Neuronal stem cell (in vitro differentiated cells): ENCODE measurements around the gene PDPR.
"Not testable (repeated sequence)": the region's sequence is repeated elsewhere in the genome, so short reads cannot be mapped to it uniquely, and the experiment has no call there.

Experiments used
- DNase-seq: peaks from one replicate; pipeline ENCODE4 v3.0.0-alpha.2; 2013; ENCODE audit warnings: low spot score
- H2AFZ ChIP-seq: one replicate; pipeline ENCODE4 v1.6.1; 2013; ENCODE audit warnings: mild to moderate bottlenecking, low read length, inconsistent platforms
- H2AK5ac ChIP-seq: 2 replicates; pipeline ENCODE4 v1.6.1; 2013; ENCODE audit warnings: low read depth, mild to moderate bottlenecking, inconsistent platforms, low read length, moderate library complexity, mixed read lengths
- H2BK120ac ChIP-seq: 2 replicates; pipeline ENCODE4 v1.6.1; 2013; ENCODE audit warnings: low read depth, mild to moderate bottlenecking, inconsistent platforms, low read length, moderate library complexity, mixed read lengths
- H2BK12ac ChIP-seq: one replicate; pipeline ENCODE4 v1.6.1; 2013; ENCODE audit warnings: low read length, inconsistent platforms
- H2BK15ac ChIP-seq: 2 replicates; pipeline ENCODE4 v1.6.1; 2013; ENCODE audit warnings: mild to moderate bottlenecking, low read length, inconsistent platforms, mixed read lengths
- H2BK5ac ChIP-seq: one replicate; pipeline ENCODE4 v1.6.1; 2013; ENCODE audit warnings: inconsistent platforms, mild to moderate bottlenecking, low read length, moderate library complexity
- H3K14ac ChIP-seq: one replicate; pipeline ENCODE4 v1.6.1; 2013; ENCODE audit warnings: low read length, inconsistent platforms
- H3K18ac ChIP-seq: 2 replicates; pipeline ENCODE4 v1.6.1; 2013; ENCODE audit warnings: low read length, inconsistent platforms
- H3K23ac ChIP-seq: 2 replicates; pipeline ENCODE4 v1.6.1; 2013; ENCODE audit warnings: low read depth, mild to moderate bottlenecking, mixed read lengths, low read length, inconsistent platforms; ENCODE audit not compliant: poor library complexity
- H3K27ac ChIP-seq: replicated peaks from 3 replicates; pipeline ENCODE4 v1.5.1; 2013; ENCODE audit warnings: low read length, inconsistent platforms
- H3K27me3 ChIP-seq, 3 experiments: 2 replicates each; pipeline ENCODE4 v1.6.1; 2013; ENCODE audit warnings: low read length in 3 of 3, mild to moderate bottlenecking in 2 of 3, inconsistent platforms in 1 of 3, low read depth in 1 of 3, mixed read lengths in 1 of 3, moderate library complexity in 1 of 3; ENCODE audit not compliant: control insufficient read depth in 3 of 3, insufficient read depth in 3 of 3
- H3K36me3 ChIP-seq, 2 donors: replicated peaks in 1 of 2; 2 replicates each; pipeline ENCODE4 v1.6.1; 2013; ENCODE audit warnings: low read length in 2 of 2; ENCODE audit not compliant: control insufficient read depth in 2 of 2, insufficient read depth in 2 of 2
- H3K4ac ChIP-seq: 2 replicates; pipeline ENCODE4 v1.6.1; 2013; ENCODE audit warnings: inconsistent platforms, mild to moderate bottlenecking, low read length, moderate library complexity
- H3K4me1 ChIP-seq, 2 donors: 1 replicate in 1 of 2; 2 replicates in 1 of 2; pipeline ENCODE4 v1.6.1; 2013; ENCODE audit warnings: low read length in 2 of 2, low read depth in 1 of 2; ENCODE audit not compliant: control insufficient read depth in 2 of 2, insufficient read depth in 1 of 2
- H3K4me2 ChIP-seq: one replicate; pipeline ENCODE4 v1.6.1; 2013; ENCODE audit warnings: mild to moderate bottlenecking, low read length, inconsistent platforms; ENCODE audit not compliant: insufficient read depth, poor library complexity, severe bottlenecking
- H3K4me3 ChIP-seq, 2 donors: 2 replicates each; pipeline ENCODE4 v1.5.1; 2013; ENCODE audit warnings: low read length in 2 of 2, mild to moderate bottlenecking in 2 of 2, inconsistent platforms in 1 of 2, moderate library complexity in 1 of 2
- H3K79me1 ChIP-seq: one replicate; pipeline ENCODE4 v1.6.1; 2013; ENCODE audit warnings: low read depth, mild to moderate bottlenecking, inconsistent platforms, low read length, moderate library complexity
- H3K9ac ChIP-seq: one replicate; pipeline ENCODE4 v1.6.1; 2013; ENCODE audit warnings: mild to moderate bottlenecking, low read depth, low read length, inconsistent platforms; ENCODE audit not compliant: poor library complexity
- H3K9me3 ChIP-seq, 2 donors: replicated peaks in 1 of 2; 2 replicates each; pipeline versions ENCODE3 to v1.6.1; 2013; ENCODE audit warnings: low read length in 2 of 2, mild to moderate bottlenecking in 2 of 2, inconsistent platforms in 1 of 2, low read depth in 1 of 2, mixed read lengths in 1 of 2, moderate library complexity in 1 of 2; ENCODE audit not compliant: control insufficient read depth in 2 of 2, insufficient read depth in 1 of 2
- H4K8ac ChIP-seq: one replicate; pipeline ENCODE4 v1.6.1; 2013; ENCODE audit warnings: low read depth, mild to moderate bottlenecking, inconsistent platforms, low read length, moderate library complexity
- H4K91ac ChIP-seq: one replicate; pipeline ENCODE4 v1.6.1; 2013; ENCODE audit warnings: low read length, low read depth, mild to moderate bottlenecking, inconsistent platforms; ENCODE audit not compliant: poor library complexity
- WGBS, 2 donors: extraction: QIAGEN DNeasy Blood & Tissue Kit; methylation state at CpG; one replicate each; pipeline ENCODE4 v1.1.7; 2013; ENCODE audit warnings: missing lambda C conversion rate in 2 of 2, mixed read lengths in 1 of 2; ENCODE audit not compliant: insufficient read length in 2 of 2, insufficient replicate concordance in 1 of 2; ENCODE audit errors: extremely low coverage in 2 of 2; 5-methylcytosine and 5-hydroxymethylcytosine counted together

Gene PDPR

DNA sequence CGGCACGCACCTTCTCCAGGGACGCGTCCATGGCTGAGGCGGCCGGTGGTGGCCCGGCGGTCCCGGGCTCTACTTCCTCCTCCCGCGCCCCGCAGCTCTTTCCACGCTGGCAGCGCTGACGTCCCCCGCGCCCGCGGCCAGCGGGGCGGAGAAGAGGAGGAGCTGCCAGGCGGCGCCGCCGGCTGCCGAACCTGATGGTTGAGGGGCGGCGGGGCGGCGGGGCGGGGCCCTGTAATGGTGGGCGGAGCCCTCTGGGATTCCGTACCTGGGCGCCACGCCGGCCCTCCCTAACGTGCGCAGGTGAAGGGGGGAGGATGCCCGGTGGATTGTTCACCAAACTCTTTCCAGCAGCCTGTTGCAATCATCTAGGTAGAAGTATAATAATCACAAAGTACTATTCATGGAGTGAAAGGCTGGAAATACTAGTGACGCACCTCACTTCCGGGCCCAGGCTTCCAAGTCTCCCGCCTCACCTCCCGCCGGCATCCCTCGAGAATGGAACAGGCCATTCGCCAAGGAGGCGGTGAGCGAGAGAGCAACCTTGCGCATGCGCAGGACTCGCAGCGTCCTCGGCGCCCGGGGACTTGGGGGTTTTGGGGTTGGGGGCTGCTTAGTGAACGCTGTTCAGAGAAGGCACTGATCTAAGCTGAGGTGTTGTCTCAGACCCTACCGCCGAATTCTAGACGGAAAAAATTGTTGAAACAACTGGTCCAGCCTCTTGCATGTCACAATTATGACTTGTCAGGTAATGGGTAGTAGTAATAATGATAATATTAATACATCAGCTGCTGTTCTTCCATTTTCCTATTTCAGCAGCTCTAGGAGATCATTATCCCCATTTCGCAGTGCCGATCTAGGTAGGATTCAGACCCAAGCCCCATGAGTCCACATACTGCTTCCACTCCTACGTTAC, 48.1 kb upstream of the PDPR start:
- H4K8ac ChIP-seq, H3K27ac ChIP-seq, H4K91ac ChIP-seq, H2BK5ac ChIP-seq, H3K18ac ChIP-seq, H3K79me1 ChIP-seq, H3K9me3 ChIP-seq, H2BK15ac ChIP-seq, H2BK120ac ChIP-seq, H3K27me3 ChIP-seq, H3K4ac ChIP-seq, H2BK12ac ChIP-seq, H3K36me3 ChIP-seq, H3K23ac ChIP-seq, H3K4me1 ChIP-seq, H2AK5ac ChIP-seq, H3K14ac ChIP-seq: not testable (repeated sequence)
- Histone ChIP-seq H3K4me2 (peak overlapping the region; percentile 73), H3K9ac (peak overlapping the region; percentile 44), H3K4me3 (peak overlapping the region; percentile 60 to 94), H2AFZ (peak overlapping the region; percentile 90)
- no CpG with 5 or more reads among the region's 62 CpGs for WGBS, 2 donors
- peak; percentile 83 for DNase-seq

DNA sequence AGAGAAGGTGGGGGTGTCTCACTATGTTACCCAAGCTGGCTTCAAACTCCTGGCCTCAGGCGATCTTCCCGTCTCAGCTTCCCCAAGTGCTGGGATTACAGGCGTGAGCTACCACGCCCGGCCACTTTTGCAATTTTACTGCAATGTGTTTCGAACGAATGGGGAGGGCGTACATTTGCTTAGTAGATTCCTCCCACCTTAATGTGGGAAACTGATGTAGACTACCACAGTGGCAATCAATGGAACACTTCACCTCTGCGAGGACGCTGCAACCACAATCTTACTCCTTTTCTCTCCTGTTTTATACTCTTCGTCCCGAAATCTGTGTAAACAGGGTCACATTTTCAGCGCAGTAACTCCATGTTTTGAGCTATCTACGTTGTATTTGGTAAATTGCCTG, 47.4 kb upstream of the PDPR start:
- not testable (repeated sequence) for H3K36me3 ChIP-seq, H3K4me1 ChIP-seq, H3K27me3 ChIP-seq, H2BK15ac ChIP-seq, H2AK5ac ChIP-seq, H2AFZ ChIP-seq, H3K4ac ChIP-seq, H3K27ac ChIP-seq, H4K91ac ChIP-seq, H3K18ac ChIP-seq, H3K4me3 ChIP-seq, H2BK12ac ChIP-seq, H2BK120ac ChIP-seq, H3K4me2 ChIP-seq, H3K9ac ChIP-seq, H3K79me1 ChIP-seq, H3K14ac ChIP-seq, H2BK5ac ChIP-seq, H4K8ac ChIP-seq, DNase-seq, H3K23ac ChIP-seq, H3K9me3 ChIP-seq
- WGBS, 2 donors: no CpG with 5 or more reads among the region's 14 CpGs

DNA sequence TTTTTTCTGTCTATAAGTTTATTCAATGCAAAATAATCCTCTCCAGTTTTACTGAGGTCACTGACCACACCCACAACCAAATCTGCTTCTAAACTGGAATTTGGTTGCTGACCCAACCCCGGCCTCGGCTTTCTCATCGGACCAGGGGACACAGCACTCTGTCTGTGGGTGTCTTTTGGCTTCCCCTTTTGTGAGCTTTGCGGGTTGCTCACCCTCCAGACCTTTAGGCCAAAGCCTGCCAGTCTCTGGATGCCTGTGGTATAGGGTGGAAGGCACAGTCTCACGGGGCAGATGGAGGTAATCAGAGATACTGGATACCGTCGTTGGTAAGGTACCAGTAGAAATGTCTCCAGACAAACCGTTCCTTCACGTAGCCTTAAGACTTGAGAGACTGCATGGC, 35.1 kb upstream of the PDPR start:
- not testable (repeated sequence) for H2BK15ac ChIP-seq, H2BK5ac ChIP-seq, H3K36me3 ChIP-seq, H3K27ac ChIP-seq, H3K4me1 ChIP-seq, H4K91ac ChIP-seq, H2AFZ ChIP-seq, H3K4ac ChIP-seq, H3K14ac ChIP-seq, H2BK120ac ChIP-seq, H3K79me1 ChIP-seq, H3K18ac ChIP-seq, H3K23ac ChIP-seq, H3K9me3 ChIP-seq, DNase-seq, H3K4me3 ChIP-seq, H3K27me3 ChIP-seq, H3K9ac ChIP-seq, H2BK12ac ChIP-seq, H3K4me2 ChIP-seq, H2AK5ac ChIP-seq, H4K8ac ChIP-seq
- no CpG with 5 or more reads among the region's 9 CpGs for WGBS, 2 donors

DNA sequence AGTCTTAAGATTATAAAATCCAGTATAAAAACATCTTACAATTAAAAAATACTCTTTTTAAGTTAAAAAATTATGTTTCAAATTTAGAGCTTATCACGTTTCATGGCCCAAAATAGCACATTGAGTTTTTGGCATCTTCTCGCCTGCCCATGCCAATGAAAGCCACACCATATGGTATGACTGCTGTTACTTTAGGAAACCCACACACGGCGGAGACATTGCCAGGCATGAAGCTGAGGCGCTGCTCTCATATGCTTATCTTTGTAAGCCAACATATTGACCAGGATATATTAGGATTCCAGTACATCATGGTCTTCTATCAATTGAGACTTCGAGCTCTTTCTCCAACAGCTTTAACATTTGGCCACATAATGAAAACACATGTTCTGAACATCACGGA, 32.9 kb upstream of the PDPR start:
- DNase-seq, H2BK120ac ChIP-seq, H3K14ac ChIP-seq, H3K4me3 ChIP-seq, H3K4me2 ChIP-seq, H2AFZ ChIP-seq, H2BK5ac ChIP-seq, H3K23ac ChIP-seq, H3K4ac ChIP-seq, H3K18ac ChIP-seq, H3K9me3 ChIP-seq, H2BK12ac ChIP-seq, H3K4me1 ChIP-seq, H2BK15ac ChIP-seq, H3K27me3 ChIP-seq, H3K27ac ChIP-seq, H3K36me3 ChIP-seq, H3K79me1 ChIP-seq, H2AK5ac ChIP-seq, H4K8ac ChIP-seq, H4K91ac ChIP-seq, H3K9ac ChIP-seq: not testable (repeated sequence)
- no CpG with 5 or more reads among the region's 7 CpGs for WGBS, 2 donors
